GM23248 (cell line): ENCODE data around the gene LCN6. TPM values are rescaled to one million over a fixed set of nuclear protein-coding genes. Genes with fewer than 3 reads are reported as not detected.

Source experiments
- DNase-seq: peaks from one replicate; pipeline ENCODE4 v3.0.0-alpha.2; 2015
- H2AFZ ChIP-seq: fragments of 200-600 bp; sonication (generic); 2 replicates; pipeline ENCODE4 v1.6.1; 2016; ENCODE audit warnings: antibody characterized with exemption
- H3F3A ChIP-seq: fragments of 200-600 bp; sonication (generic); 2 replicates; pipeline ENCODE4 v1.6.1; 2016; ENCODE audit warnings: mild to moderate bottlenecking, antibody characterized with exemption, mixed run types; ENCODE audit not compliant: insufficient read depth
- H3K27ac ChIP-seq: fragments of 200-600 bp; sonication (generic); 2 replicates; pipeline ENCODE4 v1.5.1; 2016; ENCODE audit warnings: mild to moderate bottlenecking
- H3K27me3 ChIP-seq: fragments of 200-600 bp; sonication (generic); replicated peaks from 2 replicates; pipeline ENCODE4 v1.6.1; 2016; ENCODE audit warnings: mild to moderate bottlenecking; ENCODE audit not compliant: insufficient read depth
- H3K36me3 ChIP-seq: fragments of 200-600 bp; sonication (generic); 2 replicates; pipeline ENCODE4 v1.6.1; 2016; ENCODE audit warnings: low read depth, mild to moderate bottlenecking
- H3K4me1 ChIP-seq: fragments of 200-600 bp; sonication (generic); 2 replicates; pipeline ENCODE4 v1.6.1; 2016; ENCODE audit warnings: mild to moderate bottlenecking; ENCODE audit not compliant: insufficient read depth
- H3K4me2 ChIP-seq: fragments of 200-600 bp; sonication (generic); one replicate; pipeline ENCODE4 v1.6.1; 2016; ENCODE audit warnings: mild to moderate bottlenecking; ENCODE audit not compliant: unreplicated experiment
- H3K4me3 ChIP-seq: fragments of 200-600 bp; sonication (generic); 2 replicates; pipeline ENCODE4 v1.5.1; 2016; ENCODE audit warnings: mild to moderate bottlenecking
- H3K79me2 ChIP-seq: fragments of 200-600 bp; sonication (generic); 2 replicates; pipeline ENCODE4 v1.6.1; 2016; ENCODE audit warnings: mild to moderate bottlenecking; ENCODE audit not compliant: insufficient read depth
- H3K9ac ChIP-seq: fragments of 200-600 bp; sonication (generic); 2 replicates; pipeline ENCODE4 v1.6.1; 2016; ENCODE audit warnings: mild to moderate bottlenecking
- H3K9me2 ChIP-seq: fragments of 200-600 bp; sonication (generic); 2 replicates; pipeline ENCODE4 v1.6.1; 2016; ENCODE audit warnings: mixed run types, mild to moderate bottlenecking, moderate library complexity; ENCODE audit not compliant: insufficient read depth
- H3K9me3 ChIP-seq: fragments of 200-600 bp; sonication (generic); one replicate; pipeline ENCODE4 v1.6.1; 2017; ENCODE audit warnings: low read depth
- H4K20me1 ChIP-seq: fragments of 200-600 bp; sonication (generic); 2 replicates; pipeline ENCODE4 v1.6.0; 2016; ENCODE audit not compliant: insufficient read depth
- EZH2 ChIP-seq: fragments of 200-600 bp; sonication (generic); IDR thresholded peaks from 2 replicates; pipeline ENCODE4 v1.6.1; 2018; ENCODE audit warnings: antibody characterized with exemption, mild to moderate bottlenecking; ENCODE audit not compliant: insufficient read depth, poor library complexity, severe bottlenecking
- EZH2phosphoT487 ChIP-seq: fragments of 200-600 bp; sonication (generic); IDR thresholded peaks from 2 replicates; pipeline ENCODE4 v1.6.1; 2018; ENCODE audit warnings: antibody characterized with exemption, moderate library complexity, mild to moderate bottlenecking, low read depth; ENCODE audit not compliant: insufficient read depth
- WGBS, 2 experiments: methylation state at CpG; one replicate each; pipeline ENCODE4 v1.1.6; 2015 to 2017; ENCODE audit warnings: low lambda C conversion rate in 2 of 2, low coverage in 1 of 2; ENCODE audit errors: missing lambda C conversion rate in 2 of 2; 5-methylcytosine and 5-hydroxymethylcytosine counted together
- in situ Hi-C: fragments of 300-500 bp; cut with MboI; formaldehyde crosslinking; loops from 2 replicates; pipeline ENCODE4 v1.15.0; 2020
- polyA plus RNA-seq: library from polyadenylated mRNA; unstranded; fragments of >200 nt; fragmentation: Nextera tagmentation; extraction: Ambion mirVana; gene quantifications from 2 replicates; pipeline ENCODE4 v1.2.1, GENCODE V29; 2016
- total RNA-seq: library from RNA; depleted of rRNA; stranded (reverse); fragments of >200 nt; shearing (Covaris generic); gene quantifications from 2 replicates; pipeline ENCODE4 v1.2.3, GENCODE V29; 2014

LCN6 gene
- total and polyA plus RNA-seq, 2 experiments from 2014 or later, result not detected

- peak; percentile 76 for DNase-seq
- Histone ChIP-seq H3K27me3 (no peaks in the 10 kb centered on the region), H3K4me3 (peak overlapping the region; percentile 84), H2AFZ (peak overlapping the region; percentile 71), H3K4me1 (peaks cover 20% of the 10 kb centered on the region), H3K9me3 (no peaks in the 10 kb centered on the region), H3K9me2 (no peaks in the 10 kb centered on the region), H3K79me2 (peaks cover 59% of the 10 kb centered on the region), H4K20me1 (peaks cover 17% of the 10 kb centered on the region; the same call in 1 of the 2 replicates), H3K36me3 (peaks cover 15% of the 10 kb centered on the region; the same call in 1 of the 2 replicates), H3K9ac (peak overlapping the region; percentile 94), H3K4me2 (peak overlapping the region; percentile 98), H3F3A (peaks cover 35% of the 10 kb centered on the region), H3K27ac (peak overlapping the region; percentile 20)
- WGBS, 2 experiments, result 2% methylated on average over 36 to 43 of the region's 53 CpGs
- TF ChIP-seq EZH2 (no peak), EZH2phosphoT487 (no peak)
- in situ Hi-C loops, result no loop called here
Measured at GRCh38 chr9:136728548-136729123, 19.7 kb downstream of the LCN6 start.

- WGBS, 2 experiments, result 1 to 2% methylated on average over 23 to 51 of the region's 66 CpGs
- peaks cover 17% of the 10 kb centered on the region; the same call in 1 of the 2 replicates for H4K20me1 ChIP-seq
- in situ Hi-C loops, result no loop called here
Measured at GRCh38 chr9:136728080-136728547, 20.2 kb downstream of the LCN6 start.

GRCh38 chr9:136726631-136727191, 21.6 kb downstream of the LCN6 start:
- Histone ChIP-seq H3K4me3 (peak overlapping the region; percentile 84), H4K20me1 (peaks cover 17% of the 10 kb centered on the region; the same call in 1 of the 2 replicates), H2AFZ (no peak overlapping the region), H3K27me3 (no peaks in the 10 kb centered on the region), H3K27ac (peak overlapping the region; percentile 40), H3K79me2 (peaks cover 55% of the 10 kb centered on the region), H3F3A (peaks cover 41% of the 10 kb centered on the region), H3K9ac (peak overlapping the region; percentile 94), H3K9me2 (no peaks in the 10 kb centered on the region), H3K9me3 (no peaks in the 10 kb centered on the region), H3K36me3 (peaks cover 15% of the 10 kb centered on the region; the same call in 1 of the 2 replicates), H3K4me1 (peaks cover 21% of the 10 kb centered on the region), H3K4me2 (peak overlapping the region; percentile 92)
- 14 to 15% methylated on average over 18 of the region's 18 CpGs for WGBS, 2 experiments
- in situ Hi-C loops, result no loop called here
- peak; percentile 59 for DNase-seq
- TF ChIP-seq EZH2 (no peak), EZH2phosphoT487 (no peak)

More at GRCh38 chr9:136728080-136728547, 20.2 kb downstream of the LCN6 start:
- Histone ChIP-seq H3K27ac (peak overlapping the region; percentile 48), H3K36me3 (peaks cover 15% of the 10 kb centered on the region; the same call in 1 of the 2 replicates), H3K4me1 (peaks cover 20% of the 10 kb centered on the region), H2AFZ (peak overlapping the region; percentile 71), H3K79me2 (peaks cover 59% of the 10 kb centered on the region), H3K4me2 (peak overlapping the region; percentile 98), H3F3A (peaks cover 38% of the 10 kb centered on the region), H3K27me3 (no peaks in the 10 kb centered on the region), H3K9me2 (no peaks in the 10 kb centered on the region), H3K9ac (peak overlapping the region; percentile 94), H3K9me3 (no peaks in the 10 kb centered on the region), H3K4me3 (peak overlapping the region; percentile 84)
- no peak for TF ChIP-seq EZH2phosphoT487
- TF ChIP-seq EZH2, result no peak
- DNase-seq, result peak; percentile 91

- in situ Hi-C loops, result no loop called here
- peaks cover 49% of the 10 kb centered on the region for H3K79me2 ChIP-seq
Measured at GRCh38 chr9:136726118-136726517, 22.2 kb downstream of the LCN6 start.

More at GRCh38 chr9:136726118-136726517, 22.2 kb downstream of the LCN6 start:
- Histone ChIP-seq H3K27me3 (no peaks in the 10 kb centered on the region), H3K36me3 (peaks cover 15% of the 10 kb centered on the region; the same call in 1 of the 2 replicates), H3K27ac (peak overlapping the region; percentile 40), H3K9me3 (no peaks in the 10 kb centered on the region), H2AFZ (no peak overlapping the region), H3K9ac (peak overlapping the region; percentile 94), H3K4me2 (peak overlapping the region; percentile 92), H3K4me1 (peaks cover 24% of the 10 kb centered on the region), H3K4me3 (peak overlapping the region; percentile 84), H3F3A (peaks cover 41% of the 10 kb centered on the region), H4K20me1 (peaks cover 17% of the 10 kb centered on the region; the same call in 1 of the 2 replicates), H3K9me2 (no peaks in the 10 kb centered on the region)
- no peak for DNase-seq
- TF ChIP-seq EZH2 (no peak), EZH2phosphoT487 (no peak)
- 51 to 56% methylated on average over 16 of the region's 16 CpGs for WGBS, 2 experiments
